Skeletal muscle tissue (tissue), 4 donors: ENCODE measurements around the gene MIEN1. TPM values are rescaled to one million over a fixed set of nuclear protein-coding genes. Genes with fewer than 3 reads are reported as not detected.
"Not testable (repeated sequence)": the region's sequence is repeated elsewhere in the genome, so short reads cannot be mapped to it uniquely, and the experiment has no call there.

Source experiments
- H3K27ac ChIP-seq: one replicate; pipeline ENCODE4 v1.7.0; 2013; ENCODE audit warnings: mild to moderate bottlenecking, low read depth, low read length, inconsistent platforms
- H3K27me3 ChIP-seq, 3 donors: one replicate each; pipeline ENCODE4 v1.7.0; 2013; ENCODE audit warnings: low read length in 3 of 3; ENCODE audit not compliant: control insufficient read depth in 3 of 3, insufficient read depth in 3 of 3
- H3K36me3 ChIP-seq, 3 donors: one replicate each; pipeline ENCODE4 v1.7.0; 2013; ENCODE audit warnings: low read length in 3 of 3; ENCODE audit not compliant: control insufficient read depth in 3 of 3, insufficient read depth in 3 of 3
- H3K4me1 ChIP-seq, 3 donors: one replicate each; pipeline ENCODE4 v1.7.0; 2013; ENCODE audit warnings: low read length in 3 of 3, mild to moderate bottlenecking in 3 of 3; ENCODE audit not compliant: control insufficient read depth in 3 of 3, insufficient read depth in 3 of 3
- H3K4me3 ChIP-seq, 3 donors: one replicate each; pipeline ENCODE4 v1.7.0; 2013; ENCODE audit warnings: low read length in 3 of 3
- H3K9ac ChIP-seq, 3 donors: one replicate each; pipeline ENCODE4 v1.7.0; 2013; ENCODE audit warnings: low read length in 3 of 3, mild to moderate bottlenecking in 3 of 3, moderate library complexity in 2 of 3, low read depth in 1 of 3
- H3K9me3 ChIP-seq, 3 donors: one replicate each; pipeline ENCODE4 v1.7.0; 2013; ENCODE audit warnings: low read length in 3 of 3; ENCODE audit not compliant: control insufficient read depth in 3 of 3
- total RNA-seq: library from RNA; depleted of rRNA; stranded (reverse); fragments of >200 nt; gene quantifications from one replicate; pipeline ENCODE4 v1.2.3, GENCODE V29; 2014
- donor health status: Osteomylitis.

The MIEN1 gene
- total RNA-seq, 1 donor from 2014 or later: 6.3 TPM

- H3K4me3 ChIP-seq: no peak overlapping the region
- H3K4me1 ChIP-seq: no peaks in the 10 kb centered on the region
- H3K27me3 ChIP-seq: peaks cover 2 to 23% (median 15%) of the 10 kb centered on the region in 3 donors
- H3K9me3 ChIP-seq: no peaks in the 10 kb centered on the region
- H3K36me3 ChIP-seq: no peaks in the 10 kb centered on the region
- H3K27ac ChIP-seq: no peak overlapping the region
- no peak overlapping the region for H3K9ac ChIP-seq
Measured at GRCh38 chr17:39765766-39766165, 35.4 kb upstream of the MIEN1 start.

GRCh38 chr17:39765175-39765574 lies 34.8 kb upstream of the MIEN1 start:
- H3K4me1 ChIP-seq: no peaks in the 10 kb centered on the region
- no peak overlapping the region for H3K9ac ChIP-seq
- no peaks in the 10 kb centered on the region for H3K9me3 ChIP-seq
- no peaks in the 10 kb centered on the region for H3K36me3 ChIP-seq
- peaks cover 2 to 23% (median 15%) of the 10 kb centered on the region in 3 donors for H3K27me3 ChIP-seq
- no peak overlapping the region for H3K27ac ChIP-seq
- H3K4me3 ChIP-seq: no peak overlapping the region

GRCh38 chr17:39764171-39764570 lies 33.8 kb upstream of the MIEN1 start:
- not testable (repeated sequence) for H3K9me3 ChIP-seq, H3K4me1 ChIP-seq, H3K27ac ChIP-seq, H3K36me3 ChIP-seq, H3K4me3 ChIP-seq, H3K9ac ChIP-seq
- H3K27me3 ChIP-seq: peaks cover 2 to 23% (median 19%) of the 10 kb centered on the region in 3 donors

GRCh38 chr17:39763051-39763820 lies 32.9 kb upstream of the MIEN1 start:
- H3K4me1 ChIP-seq: no peaks in the 10 kb centered on the region
- H3K36me3 ChIP-seq: no peaks in the 10 kb centered on the region
- no peaks in the 10 kb centered on the region for H3K9me3 ChIP-seq
- no peak overlapping the region for H3K9ac ChIP-seq
- H3K27me3 ChIP-seq: peaks cover 2 to 23% (median 19%) of the 10 kb centered on the region in 3 donors
- no peak overlapping the region for H3K4me3 ChIP-seq
- no peak overlapping the region for H3K27ac ChIP-seq

GRCh38 chr17:39761861-39762496 lies 31.6 kb upstream of the MIEN1 start:
- H3K9ac ChIP-seq: no peak overlapping the region
- H3K9me3 ChIP-seq: no peaks in the 10 kb centered on the region
- no peaks in the 10 kb centered on the region for H3K36me3 ChIP-seq
- no peaks in the 10 kb centered on the region for H3K4me1 ChIP-seq
- no peak overlapping the region for H3K27ac ChIP-seq
- H3K4me3 ChIP-seq: no peak overlapping the region
- H3K27me3 ChIP-seq: peaks cover 2 to 19% (median 19%) of the 10 kb centered on the region in 3 donors

GRCh38 chr17:39759204-39759603 lies 28.9 kb upstream of the MIEN1 start:
- Histone ChIP-seq H3K27me3 (peaks cover 0 to 14% (median 4%) of the 10 kb centered on the region in 3 donors), H3K9ac (no peak overlapping the region), H3K4me3 (no peak overlapping the region), H3K27ac (no peak overlapping the region), H3K36me3 (no peaks in the 10 kb centered on the region), H3K9me3 (no peaks in the 10 kb centered on the region), H3K4me1 (peaks cover 0 to 11% (median 2%) of the 10 kb centered on the region in 3 donors)

GRCh38 chr17:39757931-39758873 lies 27.9 kb upstream of the MIEN1 start:
- Histone ChIP-seq H3K9me3 (no peaks in the 10 kb centered on the region), H3K4me1 (peaks cover 0 to 18% (median 9%) of the 10 kb centered on the region in 3 donors), H3K27me3 (peaks cover 0 to 11% (median 4%) of the 10 kb centered on the region in 3 donors), H3K27ac (no peak overlapping the region), H3K4me3 (no peak overlapping the region), H3K9ac (no peak overlapping the region), H3K36me3 (no peaks in the 10 kb centered on the region)

- peaks cover 0 to 8% (median 4%) of the 10 kb centered on the region in 3 donors for H3K27me3 ChIP-seq
- no peak overlapping the region for H3K27ac ChIP-seq
- H3K9ac ChIP-seq: no peak overlapping the region
- peaks cover 0 to 21% (median 12%) of the 10 kb centered on the region in 3 donors for H3K4me1 ChIP-seq
- H3K36me3 ChIP-seq: no peaks in the 10 kb centered on the region
- H3K4me3 ChIP-seq: no peak overlapping the region
- no peaks in the 10 kb centered on the region for H3K9me3 ChIP-seq
Measured at GRCh38 chr17:39757176-39757662, 26.9 kb upstream of the MIEN1 start.

- no peaks in the 10 kb centered on the region for H3K9me3 ChIP-seq
- H3K36me3 ChIP-seq: no peaks in the 10 kb centered on the region
- peaks cover 0 to 21% (median 12%) of the 10 kb centered on the region in 3 donors for H3K4me1 ChIP-seq
- peaks cover 0 to 4% (median 0%) of the 10 kb centered on the region in 3 donors for H3K27me3 ChIP-seq
- H3K9ac ChIP-seq: no peak overlapping the region
- H3K4me3 ChIP-seq: no peak overlapping the region
- H3K27ac ChIP-seq: no peak overlapping the region
Measured at GRCh38 chr17:39756380-39757079, 26.2 kb upstream of the MIEN1 start.
